GM18858 (cell line): ENCODE results near the gene ETV6.
A peak's percentile ranks its signal among the peaks of the same experiment; 100 is the strongest.

Source experiments
- ATAC-seq: cut with Tn5 transposase; IDR thresholded peaks from one replicate; pipeline ENCODE4 v1.9.1; 2021; ENCODE audit not compliant: unreplicated experiment

Gene ETV6

DNA sequence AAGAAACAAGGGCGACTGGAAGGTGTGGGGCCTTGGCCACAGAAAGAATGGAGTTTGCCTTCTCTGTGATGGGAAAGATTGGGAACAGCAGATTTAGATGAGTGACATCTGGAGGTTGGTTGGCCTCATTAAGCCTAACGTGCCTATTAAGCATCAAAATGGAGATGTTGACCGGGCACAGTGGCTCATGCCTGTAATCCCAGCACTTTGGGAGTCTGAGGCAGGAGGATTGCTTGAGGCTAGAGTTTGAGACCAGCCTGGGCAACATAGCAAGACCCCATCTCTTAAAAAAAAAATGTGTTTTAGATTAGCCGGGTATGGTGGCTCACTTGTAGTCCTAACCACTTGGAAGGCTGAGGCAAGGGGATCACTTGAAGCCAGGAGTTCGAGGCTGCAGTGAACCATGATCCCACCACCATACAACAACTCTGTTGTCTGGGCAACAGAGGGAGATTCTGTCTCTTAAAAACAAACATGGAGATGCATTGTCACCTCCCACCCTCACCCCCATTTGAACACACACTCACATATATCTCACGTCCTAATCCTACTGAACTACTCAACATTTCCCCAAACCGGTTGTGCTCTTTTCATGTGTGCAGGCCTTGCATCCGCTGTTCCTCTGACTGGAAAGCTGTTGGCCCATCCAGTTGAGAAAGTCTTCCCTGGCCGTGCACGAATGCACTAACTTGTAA lies 172.1 kb downstream of the ETV6 start:
- no peak for ATAC-seq

DNA sequence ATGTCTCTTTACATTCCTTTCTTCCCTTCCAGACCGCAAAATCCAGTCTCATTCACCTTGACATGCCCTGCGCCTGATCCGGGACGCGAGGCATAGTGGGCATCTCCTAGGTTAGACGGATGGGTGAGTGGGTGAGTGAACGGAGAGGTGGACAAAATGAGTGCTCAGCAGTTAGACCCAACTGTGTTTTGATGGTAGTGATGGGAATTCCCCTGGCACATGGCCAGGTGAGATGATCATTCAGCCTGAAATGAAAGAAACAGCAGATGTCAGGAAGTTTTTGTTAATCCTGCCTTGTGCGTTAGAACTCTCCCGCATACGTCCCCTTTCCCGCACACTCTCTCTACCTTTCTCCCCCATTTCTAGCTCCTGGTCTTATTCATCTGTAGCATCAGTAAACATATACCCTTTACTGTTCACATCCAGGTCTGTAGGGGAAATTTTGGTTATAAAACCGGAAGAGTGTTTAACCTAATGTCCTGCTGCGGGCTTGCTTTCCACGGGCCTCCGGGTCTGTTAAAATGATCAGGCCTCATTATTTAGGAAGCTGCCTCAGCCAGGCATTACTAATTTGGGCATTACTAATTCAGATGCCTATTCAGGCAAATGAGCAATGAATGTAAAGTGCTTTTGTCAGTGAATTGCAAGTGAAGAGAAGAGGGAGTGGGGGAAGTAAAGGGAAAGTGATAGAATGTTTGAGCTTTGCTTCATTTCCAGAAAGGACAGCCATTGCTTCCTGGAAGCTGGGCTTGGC lies 172.8 kb downstream of the ETV6 start:
- no peak for ATAC-seq

DNA sequence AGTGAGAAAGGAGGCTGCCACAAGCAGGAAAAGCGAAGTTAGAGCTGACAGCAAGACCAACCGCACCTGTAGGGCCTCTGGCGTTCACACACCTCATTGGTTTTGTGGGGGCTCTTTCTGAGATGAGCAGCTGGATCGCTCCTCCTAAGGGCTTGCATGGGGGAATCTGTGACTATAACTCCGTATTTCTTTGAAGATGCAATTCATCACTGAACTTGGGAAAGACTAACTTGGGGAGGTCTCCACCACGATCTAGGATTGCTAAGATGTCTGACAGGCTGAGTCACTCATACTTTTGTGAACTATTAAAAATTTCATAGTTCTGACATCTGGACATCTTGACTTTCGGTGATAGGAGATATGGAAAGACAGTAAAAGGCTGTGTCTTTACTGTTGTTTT lies 173.6 kb downstream of the ETV6 start:
- ATAC-seq = no peak

DNA sequence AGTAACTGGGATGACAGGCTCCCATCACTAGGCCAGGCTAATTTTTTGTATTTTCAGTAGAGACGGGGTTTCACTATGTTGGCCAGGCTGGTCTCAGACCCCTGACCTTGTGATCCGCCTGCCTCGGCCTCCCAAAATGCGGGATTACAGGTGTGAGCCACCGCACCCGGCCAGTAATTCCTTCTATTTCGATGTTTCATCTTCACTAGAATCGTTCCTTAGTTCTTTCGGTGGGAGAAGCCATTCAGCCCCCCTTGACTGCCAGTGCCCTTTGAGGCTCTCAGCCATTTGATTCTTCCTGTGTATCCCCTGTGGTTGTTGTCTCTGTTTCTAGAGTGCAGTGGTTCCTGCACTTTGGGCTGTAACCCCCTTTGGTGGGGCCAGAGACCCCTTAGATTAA lies 174.1 kb downstream of the ETV6 start:
- ATAC-seq = no peak

DNA sequence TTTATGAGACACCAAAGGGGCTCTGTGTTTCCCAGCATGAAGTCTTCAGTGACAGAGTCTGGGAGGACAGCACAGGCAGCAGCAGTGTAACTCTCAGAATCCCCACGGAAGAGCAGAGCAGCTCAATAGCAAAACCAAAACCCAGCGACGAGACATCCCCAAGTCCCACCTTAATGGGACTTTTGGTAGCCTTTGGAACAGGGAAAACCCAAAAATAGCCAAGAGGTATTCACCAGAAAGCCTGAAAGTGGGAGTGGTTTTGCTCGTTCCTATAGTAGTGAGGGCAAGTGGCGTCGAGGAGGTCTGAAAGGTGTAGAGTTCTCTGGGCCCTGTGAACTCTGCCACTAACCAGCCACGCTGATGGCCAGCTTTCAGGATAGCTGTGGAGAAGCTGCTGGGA lies 174.6 kb downstream of the ETV6 start:
- ATAC-seq = no peak

DNA sequence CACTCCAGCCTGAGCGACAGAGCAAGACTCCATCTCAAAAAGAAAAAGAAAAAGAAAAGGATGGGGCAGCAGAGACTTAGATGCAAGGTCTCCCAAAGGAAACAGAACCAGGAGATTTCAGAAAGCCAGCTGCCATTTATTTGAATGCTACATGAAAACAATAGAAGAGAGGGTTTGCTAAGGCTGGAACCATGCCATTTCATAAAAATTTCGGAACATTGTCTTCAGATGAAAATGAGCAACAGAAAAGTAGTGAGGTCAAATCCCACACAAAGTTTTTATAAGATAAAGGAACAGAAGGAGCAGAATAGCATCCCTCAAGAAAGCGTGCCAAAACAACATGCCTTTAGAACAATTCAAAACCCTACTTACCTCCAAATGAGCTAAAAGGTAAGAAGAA lies 175.3 kb downstream of the ETV6 start:
- no peak for ATAC-seq

DNA sequence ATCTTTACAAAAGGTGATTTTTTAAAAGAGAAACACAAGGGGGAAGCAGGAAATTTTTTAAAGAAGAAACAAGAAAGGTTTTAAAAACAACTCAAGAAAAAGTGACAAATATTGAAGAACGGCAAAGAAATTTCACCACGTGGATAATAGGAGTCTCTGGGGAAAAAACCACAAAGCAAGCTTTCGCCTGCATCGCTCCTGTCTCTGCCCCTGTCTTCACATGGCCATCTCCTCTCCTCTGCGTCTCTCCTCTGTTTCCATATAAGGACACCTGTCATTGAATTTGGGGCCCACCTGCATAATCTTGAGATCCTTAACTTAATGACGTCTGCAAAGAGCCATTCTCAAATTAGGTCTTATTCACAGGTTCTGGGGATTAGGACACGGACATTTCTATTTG lies 175.8 kb downstream of the ETV6 start:
- no peak for ATAC-seq

DNA sequence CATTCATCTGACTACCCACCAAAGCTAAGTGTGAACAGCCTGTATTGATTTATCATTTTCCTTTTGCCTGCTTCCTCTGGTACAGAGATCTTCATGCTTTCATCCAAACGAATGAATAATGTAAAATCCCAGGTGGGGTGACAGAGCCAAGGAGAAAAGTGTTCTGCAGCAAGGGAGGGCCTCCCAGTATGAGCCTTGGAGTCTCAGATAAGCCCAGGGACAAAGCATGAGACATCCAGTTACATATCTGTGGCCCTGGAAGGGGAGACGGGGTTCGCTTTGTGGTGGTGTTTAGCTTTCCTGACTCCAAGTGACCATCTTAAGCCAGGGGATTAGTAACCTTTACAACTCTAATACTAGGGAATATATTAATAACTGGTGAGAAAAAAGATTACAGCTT lies 177.1 kb downstream of the ETV6 start:
- no peak for ATAC-seq

DNA sequence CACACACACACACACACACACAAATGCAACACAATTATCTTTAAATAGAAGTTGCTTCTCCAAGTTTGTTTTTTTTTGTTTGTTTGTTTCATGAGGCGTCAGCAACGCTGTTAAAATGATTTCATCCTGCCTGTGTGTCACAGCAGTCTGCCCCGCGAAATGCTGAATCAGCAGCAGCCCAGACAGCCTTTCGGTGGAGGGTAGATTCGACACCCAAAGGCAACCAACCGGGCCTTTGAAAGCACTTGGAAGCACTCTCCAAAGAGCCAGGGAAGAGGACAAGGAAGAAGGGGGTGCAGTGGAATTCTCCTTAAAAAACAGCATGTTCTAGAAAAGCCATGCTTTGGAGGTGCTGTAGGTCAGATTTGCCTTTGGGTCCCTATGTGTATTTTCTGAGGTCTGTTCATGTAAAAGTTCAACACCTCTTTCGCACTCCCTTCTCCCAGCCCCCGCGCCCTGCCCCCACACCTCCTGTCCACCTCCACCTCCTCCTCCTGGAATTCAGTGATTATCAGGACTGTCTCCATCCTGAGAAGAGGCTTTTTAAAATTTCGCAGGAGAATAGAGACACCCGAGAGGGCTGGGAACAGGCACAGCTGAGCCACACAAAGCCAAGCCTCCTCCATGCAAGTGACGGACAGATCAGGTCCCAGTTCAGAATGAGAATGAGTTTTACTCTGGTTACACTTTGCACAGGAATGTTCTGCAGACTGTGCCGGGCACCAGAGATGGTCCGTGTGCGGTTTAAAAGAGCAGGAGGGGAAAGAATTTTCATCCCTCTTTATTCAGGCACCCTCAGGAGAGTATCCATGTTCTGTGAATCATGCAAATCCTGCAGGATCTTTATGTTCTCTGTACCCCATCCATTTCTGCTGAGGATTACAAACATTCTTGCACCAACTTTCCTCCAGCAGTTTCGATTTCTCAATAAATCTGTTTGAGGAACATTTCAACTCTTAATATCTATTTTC lies 177.9 kb downstream of the ETV6 start:
- no peak for ATAC-seq

DNA sequence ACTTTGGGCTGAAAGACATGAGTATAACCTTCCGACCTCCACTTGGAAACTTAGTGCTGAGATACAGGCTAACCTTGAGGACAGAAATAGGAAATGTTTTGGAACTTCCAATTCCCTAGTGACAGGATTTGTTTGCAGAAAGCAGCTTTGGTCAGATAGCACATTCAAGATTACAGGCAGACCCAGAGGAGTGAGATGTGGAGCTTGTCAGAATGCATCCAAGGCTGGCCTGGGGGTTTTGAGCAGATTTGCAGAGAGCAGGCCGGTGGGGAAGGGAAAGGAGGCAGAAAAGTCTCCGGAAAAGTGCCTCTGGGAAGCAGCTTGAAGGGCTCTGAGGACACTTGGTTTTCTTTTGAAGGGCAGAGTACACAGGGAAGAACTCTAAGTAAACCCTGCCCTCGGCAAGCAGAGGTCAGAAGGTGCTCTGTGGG lies 180.3 kb downstream of the ETV6 start:
- no peak for ATAC-seq

DNA sequence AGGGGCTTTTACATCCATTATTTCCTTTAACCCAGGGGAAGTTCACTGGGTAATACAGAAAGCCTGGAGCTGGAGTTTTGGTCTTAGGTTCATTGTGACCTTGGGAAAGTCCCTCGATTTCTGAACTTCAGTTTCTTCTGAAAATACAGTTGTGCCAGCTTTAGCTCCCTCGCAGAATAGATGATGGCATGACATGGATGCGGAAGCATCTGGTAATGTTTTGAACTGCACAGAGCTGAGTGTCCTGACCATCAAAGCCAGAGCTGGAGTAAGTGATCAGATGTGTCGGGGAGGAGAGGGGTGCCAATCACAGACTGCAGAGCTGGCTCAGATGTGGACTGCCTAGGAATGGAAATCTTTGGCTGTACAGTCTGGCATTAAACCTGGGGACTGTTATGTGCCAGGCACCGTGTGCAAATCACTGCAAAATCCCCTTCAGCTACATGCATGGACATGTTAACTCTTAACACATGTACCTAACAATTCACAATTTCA lies 180.9 kb downstream of the ETV6 start:
- no peak for ATAC-seq

DNA sequence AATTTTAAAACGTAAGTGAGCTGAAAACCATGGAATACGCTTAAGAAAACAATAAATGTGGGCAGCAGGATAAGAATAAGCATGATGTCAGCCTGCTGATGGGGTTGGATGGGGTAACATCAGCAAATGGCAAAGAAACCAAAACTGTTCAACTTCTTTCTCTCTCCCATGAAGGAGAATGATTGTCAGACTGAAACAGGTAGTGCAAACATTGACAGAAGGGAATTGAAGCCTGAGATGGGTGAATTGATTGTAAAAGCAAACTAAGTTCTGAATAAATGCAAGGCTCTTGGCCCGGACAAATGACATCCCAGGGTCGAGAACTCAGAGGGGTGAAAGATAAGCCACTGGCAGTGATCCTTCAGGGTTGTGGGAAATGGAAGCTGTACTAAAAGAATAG lies 182.6 kb downstream of the ETV6 start:
- ATAC-seq = no peak

DNA sequence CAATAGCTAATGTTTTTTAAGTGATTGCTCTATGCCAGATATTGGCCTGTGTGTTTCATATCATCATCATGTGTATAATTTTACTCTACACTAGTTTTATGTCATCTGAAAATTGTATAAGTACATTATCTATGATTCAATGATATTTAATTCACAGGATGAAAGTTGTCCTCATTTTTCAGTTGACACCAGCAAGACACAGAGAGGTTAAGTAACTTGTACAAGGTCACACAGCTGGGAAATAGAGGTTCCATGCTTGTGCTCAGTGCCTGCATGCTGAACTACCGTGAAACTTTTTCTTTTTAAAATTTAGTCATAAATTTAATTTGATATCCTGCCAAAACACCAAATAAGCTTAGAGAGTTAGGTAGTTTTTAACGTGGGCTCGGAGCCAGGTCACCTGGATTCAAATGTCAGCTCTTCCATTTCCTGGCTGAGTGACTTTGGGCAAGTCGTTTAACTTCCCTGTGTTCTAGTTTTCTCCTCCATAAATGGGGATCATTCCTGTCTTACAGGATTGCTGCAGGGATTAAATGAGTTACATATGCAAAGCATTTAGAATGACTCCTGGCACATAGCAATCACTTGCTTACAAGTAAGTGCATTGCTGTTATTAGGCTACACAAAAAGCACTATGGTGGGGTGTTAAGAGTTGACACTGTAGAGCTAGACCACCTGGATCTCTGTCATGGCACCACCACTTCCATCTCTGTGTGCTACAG lies 183.9 kb downstream of the ETV6 start:
- no peak for ATAC-seq

DNA sequence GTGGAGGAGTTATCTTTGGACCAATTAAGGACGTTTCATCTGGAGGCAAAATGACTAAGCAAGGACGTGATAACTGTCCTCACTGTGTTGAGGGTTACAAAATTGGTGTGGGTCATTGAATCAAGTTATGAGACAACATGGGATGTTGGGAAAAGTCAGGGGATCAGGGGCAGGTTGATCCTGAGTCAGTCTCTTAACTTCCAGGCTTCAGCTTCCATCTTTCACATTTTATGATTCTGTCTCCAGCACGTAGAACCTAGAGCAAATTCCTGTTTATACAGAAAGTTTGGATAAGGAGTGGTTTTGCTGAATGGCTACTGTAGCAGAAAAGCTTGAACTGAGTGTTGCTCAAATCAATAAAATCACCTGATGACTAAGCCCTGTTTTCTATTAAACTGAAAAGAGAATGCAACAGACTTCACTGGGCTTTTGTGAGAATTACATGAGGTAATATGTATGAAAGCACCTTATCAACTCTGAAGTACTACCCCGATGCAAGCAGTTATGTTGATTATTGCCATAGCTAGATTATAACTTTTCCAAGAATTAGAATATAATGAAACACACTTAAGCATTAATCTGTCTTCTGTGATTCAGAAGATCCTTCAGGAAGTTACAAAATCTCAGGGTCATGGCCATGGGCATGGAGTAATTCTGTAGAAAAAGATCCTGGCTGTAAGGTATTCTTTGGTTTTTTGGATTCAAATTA lies 184.8 kb downstream of the ETV6 start:
- ATAC-seq = no peak

DNA sequence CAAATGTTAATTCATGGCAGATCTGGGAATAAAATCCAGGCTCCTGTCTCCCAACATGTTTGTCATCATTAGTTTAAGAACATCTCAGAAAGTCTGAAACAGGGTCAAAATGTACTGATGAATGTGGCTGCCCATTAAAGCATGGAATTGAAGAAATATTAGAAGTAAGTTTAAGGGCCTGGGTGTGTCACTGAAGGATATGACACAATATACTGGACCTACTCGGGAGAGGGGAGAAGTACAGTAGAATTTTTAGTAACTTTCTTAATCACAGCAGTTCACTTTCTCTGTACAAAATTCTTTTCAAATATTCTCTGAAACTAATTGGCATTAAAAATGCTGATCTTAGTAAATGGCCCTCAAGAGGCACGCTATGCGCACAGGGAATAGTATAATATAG lies 185.5 kb downstream of the ETV6 start:
- ATAC-seq = no peak

DNA sequence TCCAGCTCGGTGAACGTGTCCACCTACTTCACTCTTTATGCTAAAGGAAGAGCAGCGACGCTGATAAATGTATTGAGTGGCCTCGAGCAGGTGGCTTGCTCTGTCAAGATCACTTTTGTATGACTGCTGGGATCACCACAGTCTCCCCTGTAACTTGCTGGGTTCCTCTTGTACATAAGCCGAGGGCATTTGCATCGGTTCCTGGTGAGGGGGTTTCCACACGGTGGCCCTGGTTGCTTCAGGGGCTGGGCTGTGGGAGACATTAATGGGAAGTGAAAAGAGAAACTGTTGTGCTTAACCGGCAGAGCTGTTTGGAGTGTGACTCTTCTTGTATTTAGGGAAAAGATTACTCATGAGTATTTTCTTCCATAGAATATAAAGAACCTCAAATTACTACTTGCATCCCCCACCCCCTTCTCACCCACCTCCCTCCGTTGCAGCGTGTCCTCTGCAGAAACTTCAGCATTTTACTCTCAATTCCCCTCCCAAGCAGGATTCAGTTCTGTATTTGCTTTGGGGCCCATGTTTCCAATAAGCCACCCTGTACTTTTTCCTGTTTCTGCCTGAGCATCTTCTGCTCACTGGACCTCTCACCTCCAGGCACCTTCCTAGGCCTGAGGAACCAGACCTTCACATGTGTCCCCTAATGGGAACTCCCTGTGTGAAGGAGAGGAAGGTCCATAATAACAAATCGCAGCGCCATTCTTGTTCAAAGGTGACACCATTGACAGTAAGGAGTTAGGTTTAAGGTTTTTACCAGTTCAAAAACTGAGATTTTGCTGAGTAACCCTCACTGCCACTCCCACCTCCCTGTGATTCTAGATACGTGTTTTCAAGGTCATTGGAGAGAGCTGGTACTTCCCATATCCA lies 187.0 kb downstream of the ETV6 start:
- peak; percentile 85 for ATAC-seq

DNA sequence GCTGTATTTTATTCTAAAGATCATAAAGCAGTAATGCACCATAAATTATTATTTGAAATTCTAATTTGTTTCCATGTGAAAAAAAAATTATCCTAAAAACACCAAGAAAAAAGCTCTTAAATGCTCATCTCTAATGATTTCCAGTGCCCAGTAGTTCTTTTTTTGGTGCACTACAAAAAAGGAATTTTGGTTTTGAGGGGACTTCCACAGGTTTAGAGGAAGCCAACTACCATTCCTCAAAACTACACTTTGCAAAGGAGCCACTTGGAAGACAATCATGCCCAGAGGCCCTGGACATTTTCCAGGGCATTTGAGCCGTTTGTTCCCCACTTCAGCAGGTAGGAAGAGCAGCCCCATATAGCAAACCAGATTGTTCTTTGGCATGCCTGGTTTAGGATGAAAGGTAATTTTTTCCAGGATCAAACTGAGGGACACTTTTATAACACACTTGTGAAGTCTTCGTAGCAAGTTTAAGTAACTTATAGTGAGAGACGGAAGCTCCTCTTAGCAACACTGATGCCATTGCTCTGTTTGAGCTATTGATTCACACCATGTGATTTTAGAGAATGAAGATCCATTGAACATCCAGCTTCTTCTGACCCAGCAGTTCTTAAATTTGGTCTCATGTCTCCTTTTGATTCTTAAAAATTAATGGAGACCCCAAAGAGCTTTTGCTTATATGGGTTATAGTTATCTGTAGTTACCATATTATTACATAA lies 187.9 kb downstream of the ETV6 start:
- ATAC-seq = no peak

DNA sequence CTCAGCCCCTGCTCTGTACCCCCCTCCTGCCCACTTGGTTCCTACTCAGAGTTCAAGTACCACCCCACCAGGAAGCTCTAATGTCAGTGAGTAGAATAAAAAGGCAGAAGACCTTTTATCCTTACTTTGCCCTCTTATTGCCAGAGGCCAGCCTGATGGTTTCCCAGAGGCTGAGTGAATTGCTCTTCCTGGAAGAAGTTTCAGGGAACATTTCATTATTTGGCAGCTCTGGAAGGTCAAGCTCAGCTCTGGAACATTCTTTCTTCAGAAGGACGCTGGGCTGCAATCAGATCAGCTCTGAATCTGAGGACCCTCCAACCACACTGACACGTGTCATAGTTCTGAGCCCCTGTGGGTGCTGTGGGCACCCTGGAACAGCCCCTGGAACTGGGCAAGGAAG lies 188.9 kb downstream of the ETV6 start:
- no peak for ATAC-seq
